Thyroid gland (tissue), 4 donors: ENCODE data around the gene GATD1.

ENCODE experiments used
- POLR2A ChIP-seq, 2 donors: fragments of 450-650 bp; IDR thresholded peaks; one replicate each; pipeline ENCODE4 v1.6.1; 2017; ENCODE audit warnings: antibody characterized with exemption in 2 of 2, mild to moderate bottlenecking in 2 of 2, moderate library complexity in 1 of 2
- TF ChIP-seq, protein P1 (sequence below), 6 experiments: fragments of 200-600 bp in 3 of 6; fragments of 450-650 bp in 3 of 6; sonication (generic) in 3 of 6; IDR thresholded peaks; one replicate each; pipeline ENCODE4 v1.5.1; 2016 to 2019; ENCODE audit warnings: antibody characterized with exemption in 6 of 6, mild to moderate bottlenecking in 2 of 6, inconsistent platforms in 1 of 6, moderate library complexity in 1 of 6

DNA sequence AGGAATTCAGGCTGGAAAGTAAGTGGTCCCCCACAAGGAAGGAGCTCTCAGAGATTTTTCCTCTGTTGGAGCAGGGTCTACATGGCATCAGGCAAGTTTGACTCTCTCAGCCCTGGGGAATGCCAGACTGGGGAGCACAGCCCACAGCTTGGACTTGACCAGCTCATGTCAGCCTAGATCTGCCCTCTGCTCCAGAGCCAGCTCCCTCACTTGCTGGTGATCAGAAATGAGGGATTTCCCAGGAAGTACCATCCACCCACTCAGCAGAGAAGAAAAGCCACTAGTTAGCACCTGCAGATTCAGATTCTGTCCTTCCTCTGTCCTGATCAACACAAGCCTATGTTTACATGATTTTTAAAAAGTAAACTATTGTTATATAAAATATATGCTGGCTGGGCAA, 17.1 kb downstream of the GATD1 start:
- TF ChIP-seq, protein P1, sequence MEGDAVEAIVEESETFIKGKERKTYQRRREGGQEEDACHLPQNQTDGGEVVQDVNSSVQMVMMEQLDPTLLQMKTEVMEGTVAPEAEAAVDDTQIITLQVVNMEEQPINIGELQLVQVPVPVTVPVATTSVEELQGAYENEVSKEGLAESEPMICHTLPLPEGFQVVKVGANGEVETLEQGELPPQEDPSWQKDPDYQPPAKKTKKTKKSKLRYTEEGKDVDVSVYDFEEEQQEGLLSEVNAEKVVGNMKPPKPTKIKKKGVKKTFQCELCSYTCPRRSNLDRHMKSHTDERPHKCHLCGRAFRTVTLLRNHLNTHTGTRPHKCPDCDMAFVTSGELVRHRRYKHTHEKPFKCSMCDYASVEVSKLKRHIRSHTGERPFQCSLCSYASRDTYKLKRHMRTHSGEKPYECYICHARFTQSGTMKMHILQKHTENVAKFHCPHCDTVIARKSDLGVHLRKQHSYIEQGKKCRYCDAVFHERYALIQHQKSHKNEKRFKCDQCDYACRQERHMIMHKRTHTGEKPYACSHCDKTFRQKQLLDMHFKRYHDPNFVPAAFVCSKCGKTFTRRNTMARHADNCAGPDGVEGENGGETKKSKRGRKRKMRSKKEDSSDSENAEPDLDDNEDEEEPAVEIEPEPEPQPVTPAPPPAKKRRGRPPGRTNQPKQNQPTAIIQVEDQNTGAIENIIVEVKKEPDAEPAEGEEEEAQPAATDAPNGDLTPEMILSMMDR (IDR thresholded peaks at IDR 0.05) = no peak
- TF ChIP-seq POLR2A (IDR thresholded peaks at IDR 0.05) = no peak
